ENCODE measurements around the gene TVP23A.

GRCh38 chr16:10728003-10728887 is 90.3 kb downstream of the TVP23A start:
- TF ChIP-seq MAX (IDR thresholded peaks at IDR 0.05) (no peak), EP300 (IDR thresholded peaks at IDR 0.05; ENCODE audit: borderline replicate concordance) (no peak), TAF1 (IDR thresholded peaks at IDR 0.05; ENCODE audit: low read depth) (no peak), YY1 (IDR thresholded peaks at IDR 0.05; ENCODE audit: low read depth) (no peak), NFIC (IDR thresholded peaks at IDR 0.05) (no peak), EGR1 (IDR thresholded peaks at IDR 0.05) (no peak), CEBPB (IDR thresholded peaks at IDR 0.05) (no peak), TCF12 (IDR thresholded peaks at IDR 0.05; ENCODE audit: low read depth) (no peak), REST (IDR thresholded peaks at IDR 0.05; ENCODE audit: low read depth) (no peak)
